GM11168 (cell line): ENCODE measurements around the gene RBM14.
"Not testable (repeated sequence)": the region's sequence is repeated elsewhere in the genome, so short reads cannot be mapped to it uniquely, and the experiment has no call there.

Experiments used
- in situ Hi-C: fragments of 300-500 bp; cut with MboI; formaldehyde crosslinking; loops from one replicate; pipeline ENCODE4 v1.12.0; 2022; ENCODE audit warnings: low sequenced_read_pairs; ENCODE audit not compliant: unreplicated experiment

The RBM14 gene

GRCh38 chr11:66628061-66628603, 11.7 kb downstream of the RBM14 start:
- in situ Hi-C loops = no loop called here

GRCh38 chr11:66629356-66629755, 12.9 kb downstream of the RBM14 start:
- in situ Hi-C loops = no loop called here

GRCh38 chr11:66631883-66632282, 15.5 kb downstream of the RBM14 start:
- in situ Hi-C loops = no loop called here

GRCh38 chr11:66632952-66633351, 16.5 kb downstream of the RBM14 start:
- in situ Hi-C loops = no loop called here

- in situ Hi-C loops = no loop called here
Observed at GRCh38 chr11:66636411-66636810, 20.0 kb downstream of the RBM14 start.

GRCh38 chr11:66637557-66638176, 21.2 kb downstream of the RBM14 start:
- in situ Hi-C loops = no loop called here

- in situ Hi-C loops = no loop called here
Observed at GRCh38 chr11:66638177-66639065, 22.0 kb downstream of the RBM14 start, which contains the start of gene RBM4. Gene RBM4 (plus strand): TSS chr11:66638703. CDS start chr11:66639712, 1,009 bp downstream.

GRCh38 chr11:66639066-66639813, 22.8 kb downstream of the RBM14 start:
- in situ Hi-C loops = no loop called here

- in situ Hi-C loops = not testable (repeated sequence)
Observed at GRCh38 chr11:66639814-66640340, 23.4 kb downstream of the RBM14 start.

GRCh38 chr11:66641834-66642233, 25.4 kb downstream of the RBM14 start:
- in situ Hi-C loops = no loop called here

- in situ Hi-C loops = no loop called here
Observed at GRCh38 chr11:66643745-66644437, 27.5 kb downstream of the RBM14 start.

GRCh38 chr11:66646828-66647227, 30.4 kb downstream of the RBM14 start:
- in situ Hi-C loops = no loop called here

- in situ Hi-C loops = no loop called here
Observed at GRCh38 chr11:66649903-66650302, 33.5 kb downstream of the RBM14 start.

GRCh38 chr11:66651016-66651415, 34.6 kb downstream of the RBM14 start:
- in situ Hi-C loops = no loop called here

GRCh38 chr11:66652651-66653050, 36.2 kb downstream of the RBM14 start:
- in situ Hi-C loops = no loop called here

- in situ Hi-C loops = no loop called here
Observed at GRCh38 chr11:66653123-66653522, 36.7 kb downstream of the RBM14 start.

GRCh38 chr11:66659763-66660162, 43.3 kb downstream of the RBM14 start:
- in situ Hi-C loops = no loop called here

GRCh38 chr11:66663741-66664296, 47.4 kb downstream of the RBM14 start:
- in situ Hi-C loops = no loop called here

- in situ Hi-C loops = no loop called here
Observed at GRCh38 chr11:66665369-66665768, 48.9 kb downstream of the RBM14 start.
